Mammary epithelial cell (primary cell): ENCODE data around the gene STK32B.

ENCODE experiments used
- CTCF ChIP-seq, 2 donors: IDR thresholded peaks in 1 of 2; conservative IDR thresholded peaks in 1 of 2; 2 replicates each; pipeline ENCODE4 v1.5.1; 2011 to 2012; ENCODE audit warnings: inconsistent platforms in 2 of 2, low read length in 2 of 2, mild to moderate bottlenecking in 2 of 2, control low read depth in 1 of 2, low read depth in 1 of 2; ENCODE audit not compliant: insufficient read depth in 1 of 2; ENCODE audit errors: extremely low read depth in 1 of 2
- EZH2 ChIP-seq: IDR thresholded peaks from 2 replicates; pipeline ENCODE4 v1.6.1; 2012; ENCODE audit warnings: low read length, inconsistent platforms, borderline replicate concordance

DNA sequence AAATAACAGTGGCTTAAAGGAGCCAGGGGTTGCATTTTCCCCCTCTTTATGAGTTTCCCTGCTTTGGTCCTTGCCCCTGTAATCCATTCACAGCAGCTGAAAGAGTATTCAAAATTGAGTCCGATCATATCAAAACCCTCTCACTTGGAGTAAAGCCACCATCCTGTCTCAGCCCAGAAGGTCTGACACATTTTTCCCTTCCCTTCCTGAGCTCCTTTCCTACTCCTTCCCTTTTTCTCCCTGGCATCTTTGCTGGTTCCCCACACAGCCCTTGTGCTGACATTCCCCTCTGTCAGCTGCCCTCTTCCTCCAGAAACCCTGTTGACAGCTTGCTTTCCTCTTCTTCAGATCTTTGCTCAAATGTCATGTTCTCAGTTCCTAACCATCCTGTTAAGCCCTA lies 361.5 kb downstream of the STK32B start:
- TF ChIP-seq CTCF (conservative IDR thresholded peaks at IDR 0.05 in 1 of 2, IDR thresholded peaks at IDR 0.05 in 1 of 2; ENCODE audit: extremely low read depth in 1 of 2, insufficient read depth in 1 of 2, low read depth in 1 of 2, low read length in 2 of 2) (no peak), EZH2 (no peak)
